COLO668 (cell line): ENCODE data around the gene OR10G8.
A peak's percentile ranks its signal among the peaks of the same experiment; 100 is the strongest.
"Not testable (repeated sequence)": the region's sequence is repeated elsewhere in the genome, so short reads cannot be mapped to it uniquely, and the experiment has no call there.

ENCODE experiments used
- DNase-seq: peaks from one replicate; lab custom pipeline; 2025; ENCODE audit not compliant: unreplicated experiment; lab: John Stamatoyannopoulos, UW

OR10G8 gene, protein sequence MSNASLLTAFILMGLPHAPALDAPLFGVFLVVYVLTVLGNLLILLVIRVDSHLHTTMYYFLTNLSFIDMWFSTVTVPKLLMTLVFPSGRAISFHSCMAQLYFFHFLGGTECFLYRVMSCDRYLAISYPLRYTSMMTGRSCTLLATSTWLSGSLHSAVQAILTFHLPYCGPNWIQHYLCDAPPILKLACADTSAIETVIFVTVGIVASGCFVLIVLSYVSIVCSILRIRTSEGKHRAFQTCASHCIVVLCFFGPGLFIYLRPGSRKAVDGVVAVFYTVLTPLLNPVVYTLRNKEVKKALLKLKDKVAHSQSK

DNA sequence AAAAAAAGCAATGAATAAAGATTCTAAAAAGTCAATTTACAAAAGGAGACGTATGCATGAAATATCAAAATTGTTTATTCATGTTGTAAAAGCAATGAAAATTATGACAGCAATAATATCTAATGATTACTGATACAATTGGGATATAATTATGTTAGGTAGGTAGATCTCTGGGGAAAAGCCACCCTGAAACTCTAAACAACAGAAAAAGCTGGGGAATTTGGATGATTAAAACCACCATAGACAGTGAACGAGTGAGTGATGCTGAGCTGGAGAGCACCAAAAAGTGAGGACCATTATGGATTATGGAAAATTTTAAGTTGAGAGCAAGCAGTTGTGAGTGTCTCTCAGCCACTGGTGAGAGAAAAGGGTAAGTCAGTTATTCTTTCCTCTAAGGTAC, at the start of gene OR10G8:
TSS of gene OR10G8 (plus strand) at position 301 of the 400 bp plus-strand sequence. CDS start 2,825 bp downstream, outside the sequence.
- DNase-seq: no peak

DNA sequence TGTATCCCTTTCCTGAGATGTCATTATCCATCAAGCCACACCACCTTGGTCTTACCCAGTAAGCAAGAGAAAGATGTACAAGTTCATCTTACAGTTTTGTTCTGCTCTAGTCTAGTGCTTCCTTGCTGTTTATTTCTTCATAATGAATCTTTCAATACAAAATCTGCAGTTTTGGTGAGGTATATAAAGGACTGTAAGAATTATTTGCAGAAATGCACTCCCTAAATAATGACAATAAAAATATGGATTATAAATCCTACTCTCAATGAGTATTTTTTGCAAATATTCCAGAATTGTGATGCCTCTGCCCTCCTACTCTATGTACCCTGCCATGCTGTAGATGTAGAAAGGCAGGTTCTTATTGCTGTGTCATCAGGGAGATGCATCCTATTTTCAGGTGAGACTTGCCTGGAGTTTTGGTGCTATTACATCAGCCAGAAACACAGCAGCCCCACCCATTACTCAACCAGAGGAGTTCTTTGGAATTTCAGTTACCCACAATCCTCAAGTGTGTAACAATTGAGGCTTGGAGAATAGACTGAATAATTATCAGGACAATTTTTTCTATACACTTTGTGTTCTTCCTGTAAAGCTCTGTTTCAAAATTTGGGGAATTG, 48.8 kb upstream of the OR10G8 start, which contains the start of gene OR10S1:
TSS of gene OR10S1 (minus strand) at position 51 of the 617 bp plus-strand sequence. CDS start 117 bp downstream, outside the sequence.
- no peak for DNase-seq

DNA sequence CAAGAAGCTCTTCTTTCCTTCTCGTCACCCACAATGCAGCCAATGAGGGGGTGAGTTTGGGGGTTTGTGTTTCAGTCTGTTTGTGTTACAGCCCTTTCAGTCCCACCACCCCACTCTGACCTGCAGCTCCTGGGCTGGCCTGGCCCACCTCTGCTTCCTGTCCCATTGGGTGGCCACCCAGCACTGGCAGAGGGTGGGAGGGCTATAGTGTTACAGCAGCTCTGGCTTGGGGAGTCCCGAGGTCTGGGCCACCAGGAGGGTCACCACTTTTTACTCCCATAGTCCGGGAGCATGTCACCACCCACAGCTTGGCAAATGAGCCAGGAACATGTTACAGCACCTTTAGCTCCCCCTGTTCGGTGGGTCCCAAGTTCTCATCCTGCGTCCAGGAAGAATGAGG, 47.3 kb upstream of the OR10G8 start:
- DNase-seq: no peak

DNA sequence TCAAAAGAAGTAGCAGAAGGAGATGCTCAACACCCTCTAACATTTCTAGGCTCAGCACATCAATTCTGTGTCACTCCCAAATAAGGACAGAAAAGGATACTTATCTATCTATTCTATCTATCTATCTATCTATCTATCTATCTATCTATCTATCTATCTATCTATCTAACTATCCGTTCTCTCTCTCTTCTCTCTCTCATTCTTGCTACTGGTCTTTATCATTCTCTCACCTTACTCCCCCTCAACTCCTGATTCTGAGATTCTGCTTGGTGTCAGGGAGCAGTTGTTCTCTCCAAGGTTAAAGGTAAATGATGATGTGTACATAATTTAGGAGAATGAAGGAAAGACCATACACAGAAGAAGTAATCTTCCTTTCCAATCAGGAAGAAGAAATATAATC, 31.5 kb upstream of the OR10G8 start, which contains the start of gene OR10G6:
TSS of gene OR10G6 (minus strand) at position 43 of the 400 bp plus-strand sequence. CDS start at position 43, 0 bp downstream.
- DNase-seq: no peak

DNA sequence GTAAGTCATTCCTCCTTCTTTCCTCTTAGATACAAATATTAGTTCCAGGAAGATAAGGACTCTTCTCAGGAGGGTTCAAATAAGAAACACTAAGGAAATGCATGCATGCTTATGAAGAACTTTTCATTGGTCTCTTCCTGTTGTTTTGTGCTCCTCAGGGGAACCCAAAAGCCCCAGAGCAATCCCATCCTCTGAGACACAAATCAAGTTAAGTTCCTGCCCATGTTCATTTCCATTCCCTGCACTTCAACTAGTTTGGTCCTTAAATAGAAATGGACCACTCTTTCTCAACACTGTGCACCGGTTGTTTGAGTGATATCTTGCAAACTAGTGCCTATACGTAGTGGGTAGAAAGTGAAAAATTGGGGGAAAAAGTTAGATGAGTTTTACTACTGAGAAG, 13.9 kb upstream of the OR10G8 start, which contains the start of gene OR10G4:
TSS of gene OR10G4 (plus strand) at position 301 of the 400 bp plus-strand sequence. CDS start 2,578 bp downstream, outside the sequence.
- DNase-seq: no peak

DNA sequence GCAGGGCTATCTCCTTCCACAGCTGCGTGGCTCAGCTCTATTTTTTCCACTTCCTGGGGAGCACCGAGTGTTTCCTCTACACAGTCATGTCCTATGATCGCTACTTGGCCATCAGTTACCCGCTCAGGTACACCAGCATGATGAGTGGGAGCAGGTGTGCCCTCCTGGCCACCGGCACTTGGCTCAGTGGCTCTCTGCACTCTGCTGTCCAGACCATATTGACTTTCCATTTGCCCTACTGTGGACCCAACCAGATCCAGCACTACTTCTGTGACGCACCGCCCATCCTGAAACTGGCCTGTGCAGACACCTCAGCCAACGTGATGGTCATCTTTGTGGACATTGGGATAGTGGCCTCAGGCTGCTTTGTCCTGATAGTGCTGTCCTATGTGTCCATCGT, 10.8 kb upstream of the OR10G8 start:
- DNase-seq: not testable (repeated sequence)

DNA sequence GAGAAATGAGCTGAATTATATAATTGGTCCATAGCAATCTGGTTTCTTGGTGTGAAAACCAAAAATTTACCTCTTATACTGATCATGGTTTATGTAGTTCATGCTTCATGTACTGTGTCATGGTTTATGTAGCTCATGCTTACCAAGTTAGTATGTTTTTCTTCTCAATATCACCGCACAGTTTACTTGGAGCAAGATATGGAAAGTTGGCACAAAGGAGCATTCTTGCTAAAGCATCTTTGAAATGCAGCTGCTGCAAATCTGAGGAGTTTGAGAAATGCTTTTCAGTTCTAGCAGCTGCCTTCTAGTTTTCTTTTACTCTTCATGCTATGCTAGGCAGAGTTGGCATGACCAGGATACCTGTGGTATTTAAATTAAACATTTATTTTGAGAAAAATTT, 10.1 kb downstream of the OR10G8 start:
- DNase-seq: no peak

DNA sequence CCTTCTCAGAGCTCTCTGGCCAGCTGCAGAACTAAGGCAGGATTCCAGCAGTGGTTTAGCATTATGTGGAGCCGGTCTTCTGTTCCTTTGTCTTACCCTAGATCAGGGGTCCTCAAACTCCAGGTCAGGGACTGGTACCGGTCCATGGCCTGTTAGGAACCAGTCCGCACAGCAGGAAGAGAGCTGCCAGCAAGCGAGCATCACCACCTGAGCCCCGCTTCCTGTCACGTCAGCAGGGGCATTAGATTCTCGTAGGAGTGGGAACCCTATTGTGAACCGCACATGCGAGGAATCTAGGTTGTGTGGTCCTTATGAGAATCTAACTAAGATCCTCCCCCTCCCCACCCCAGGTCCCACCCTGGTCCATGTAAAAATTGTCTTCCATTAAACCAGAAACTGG, 13.0 kb downstream of the OR10G8 start:
- no peak for DNase-seq

DNA sequence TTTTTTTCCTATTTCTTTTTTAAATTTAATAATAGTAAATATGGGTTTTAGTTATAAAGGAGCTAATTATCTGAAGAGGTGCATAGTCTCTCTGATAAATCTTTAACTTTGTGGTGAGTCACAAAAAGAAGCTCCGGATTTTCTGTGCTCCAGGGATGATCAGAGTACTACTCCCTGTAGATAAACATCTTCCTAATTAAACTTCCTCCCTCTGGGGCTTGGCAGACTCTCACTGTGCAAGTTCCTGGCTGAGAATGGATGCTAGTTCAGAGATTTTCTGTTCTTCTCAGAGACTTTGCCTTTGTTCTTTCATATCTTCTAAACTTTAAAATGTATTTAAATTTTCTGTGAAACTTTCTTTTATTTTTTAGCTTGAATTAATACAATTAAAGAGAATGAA, 14.7 kb downstream of the OR10G8 start, which contains the start of gene OR10G7:
TSS of gene OR10G7 (minus strand) at position 72 of the 400 bp plus-strand sequence. CDS start 2,324 bp downstream, outside the sequence.
- no peak for DNase-seq

DNA sequence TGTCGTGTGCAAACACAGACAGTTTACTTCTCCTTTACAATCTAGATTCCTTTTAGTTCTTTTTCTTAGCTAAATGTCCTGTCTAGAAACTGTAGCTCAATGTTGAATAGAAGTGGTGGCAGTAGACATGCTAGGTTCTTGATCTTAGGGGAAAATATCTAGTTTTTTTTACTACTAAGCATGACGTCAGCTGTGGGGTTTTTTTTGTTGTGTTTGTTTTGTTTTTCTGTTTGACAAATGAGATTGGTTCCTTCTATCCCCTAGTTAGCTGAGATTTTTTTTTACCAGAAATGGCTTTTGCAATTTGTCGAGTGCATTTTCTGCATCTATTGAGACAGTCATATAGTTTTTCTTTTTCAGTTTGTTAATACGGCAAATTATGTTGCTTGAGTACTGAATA, 16.8 kb downstream of the OR10G8 start:
- no peak for DNase-seq

DNA sequence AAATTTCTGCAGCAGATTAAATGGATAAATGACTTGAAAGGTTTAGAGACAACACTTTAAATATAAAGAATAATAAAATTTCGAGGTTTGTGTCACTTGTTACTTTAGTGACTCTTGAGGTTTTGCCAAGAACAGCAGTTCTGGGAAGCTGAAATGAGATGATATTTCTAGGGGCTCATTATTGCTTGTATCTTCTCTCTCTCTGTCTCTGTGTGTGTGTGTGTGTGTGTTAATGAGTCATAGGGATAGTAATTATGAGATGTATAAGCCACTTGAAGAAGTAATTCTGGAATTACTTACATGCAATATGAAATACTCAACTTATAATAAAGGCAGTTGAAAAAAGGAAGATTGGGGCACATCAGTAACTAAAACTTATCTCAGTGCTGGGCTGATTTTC, 24.1 kb downstream of the OR10G8 start:
- DNase-seq: no peak

DNA sequence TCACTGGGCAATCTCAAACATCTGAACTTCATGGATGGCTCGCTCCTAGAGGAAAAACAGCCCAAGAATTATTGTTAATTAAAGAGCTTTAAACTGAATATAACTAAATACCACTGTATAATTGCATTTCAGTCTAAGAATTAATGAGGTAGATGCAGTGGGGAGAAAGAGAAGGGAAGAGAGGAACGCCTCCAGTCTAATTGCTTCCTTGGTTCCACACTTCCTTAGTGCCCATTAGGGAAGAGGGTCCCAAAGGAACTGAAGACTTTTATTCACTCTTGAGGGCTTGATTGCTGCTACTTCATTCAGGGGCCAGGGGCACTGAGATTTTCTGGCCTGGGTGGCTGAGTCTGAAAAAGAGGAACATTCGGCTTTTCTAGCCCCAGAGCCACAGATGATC, 26.4 kb downstream of the OR10G8 start:
- no peak for DNase-seq

DNA sequence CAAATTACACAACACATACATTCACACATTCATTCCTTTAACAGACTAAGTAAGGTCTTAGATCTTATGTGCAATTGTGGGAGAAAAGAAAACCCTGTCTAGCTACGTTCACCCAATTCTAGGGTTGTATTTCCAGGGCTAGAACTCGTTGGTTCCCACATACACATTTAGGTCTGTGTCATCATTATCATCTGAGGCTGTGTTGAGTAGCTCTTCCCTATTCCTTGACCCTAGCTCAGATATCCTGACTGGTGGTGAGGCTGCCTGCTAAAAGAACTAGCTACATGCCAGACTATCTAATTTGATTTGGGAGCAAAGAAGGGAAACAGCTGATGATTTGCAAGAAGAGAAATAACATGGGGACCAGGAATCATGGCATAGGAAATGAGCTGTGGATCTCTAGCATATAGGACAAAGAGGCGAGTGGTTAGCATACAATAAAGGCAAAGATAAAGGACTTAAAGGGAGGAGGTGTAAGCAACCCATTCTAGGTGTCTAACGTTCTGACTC, 42.1 kb downstream of the OR10G8 start:
- DNase-seq: no peak

DNA sequence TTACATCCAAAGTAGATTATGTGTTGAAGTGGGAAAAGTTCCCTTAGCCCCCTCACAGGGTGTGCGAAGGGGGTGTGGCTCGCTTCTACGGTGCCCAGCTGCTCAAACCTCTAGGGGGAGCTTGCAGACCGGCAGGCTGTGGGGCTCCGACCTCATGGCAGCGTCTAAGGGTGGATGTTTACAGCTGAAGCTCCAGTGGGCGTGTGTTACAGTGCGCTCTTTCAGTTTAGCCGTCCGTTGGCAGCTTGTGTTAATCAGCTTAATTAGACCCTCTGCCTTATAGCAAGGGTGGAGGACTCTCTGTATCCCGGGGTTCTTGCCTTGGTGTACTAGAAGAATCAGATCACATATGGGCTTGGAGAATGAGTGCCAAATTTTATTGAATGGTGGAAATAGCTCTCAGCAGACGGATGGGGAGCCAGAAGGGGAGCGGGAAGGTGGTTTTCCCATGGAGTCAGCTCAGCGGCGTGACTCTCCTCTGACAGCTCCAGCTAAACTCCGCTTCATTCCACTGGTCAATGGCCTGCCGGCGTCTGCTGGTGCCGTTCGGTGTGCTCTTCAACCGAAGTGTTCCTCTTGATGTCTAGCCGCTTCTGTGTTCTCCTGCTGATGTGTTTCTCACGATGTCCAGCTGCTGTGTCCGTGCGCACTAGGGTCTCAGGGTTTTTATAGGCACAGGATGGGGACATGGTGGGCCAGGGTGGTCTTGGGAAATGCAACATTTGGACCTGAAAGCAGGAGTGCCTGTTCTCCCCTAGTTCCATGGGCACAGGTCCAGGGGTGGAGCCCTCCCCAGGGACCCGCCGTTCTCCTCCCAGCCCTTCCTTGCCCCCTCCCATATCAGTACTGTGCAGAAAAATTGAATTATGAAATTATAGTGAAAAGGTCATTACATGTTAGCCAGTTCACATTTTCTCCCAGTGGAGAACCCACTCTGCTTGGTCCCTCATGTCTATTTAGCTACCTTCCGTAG, 43.1 kb downstream of the OR10G8 start:
- DNase-seq: peak; percentile 29

DNA sequence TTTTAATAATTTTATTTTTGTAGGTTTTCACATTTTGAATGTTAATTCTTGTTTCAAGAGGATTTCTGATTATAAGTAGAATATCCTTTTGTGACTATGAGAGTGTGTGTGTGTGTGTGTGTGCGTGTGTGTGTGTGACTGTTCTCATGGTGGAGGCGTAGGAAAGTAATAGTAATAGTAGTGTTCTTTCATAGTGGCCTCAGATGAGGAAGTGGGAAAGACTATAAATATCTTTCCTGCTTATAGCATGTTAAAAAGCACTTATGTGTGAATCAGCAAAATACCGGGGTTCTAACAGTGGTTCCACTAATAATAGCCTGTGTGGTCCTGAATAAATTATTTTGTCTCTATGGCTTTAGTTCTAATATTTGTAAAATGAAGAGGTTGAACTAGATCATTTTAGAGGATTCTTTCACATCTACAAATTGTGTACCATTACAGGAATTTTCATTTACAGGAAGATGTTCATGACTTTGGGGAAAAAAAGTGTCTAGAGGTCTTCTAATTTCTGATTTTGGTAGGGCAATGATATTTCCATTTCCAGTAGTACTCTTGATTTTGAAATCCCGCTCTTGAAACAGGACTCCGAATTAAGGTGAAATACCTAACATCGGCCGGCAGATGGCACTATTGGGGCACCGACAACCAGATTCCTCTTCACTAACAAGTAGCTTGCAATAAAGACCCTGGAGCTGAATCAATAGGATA, 44.5 kb downstream of the OR10G8 start:
- peak; percentile 55 for DNase-seq

DNA sequence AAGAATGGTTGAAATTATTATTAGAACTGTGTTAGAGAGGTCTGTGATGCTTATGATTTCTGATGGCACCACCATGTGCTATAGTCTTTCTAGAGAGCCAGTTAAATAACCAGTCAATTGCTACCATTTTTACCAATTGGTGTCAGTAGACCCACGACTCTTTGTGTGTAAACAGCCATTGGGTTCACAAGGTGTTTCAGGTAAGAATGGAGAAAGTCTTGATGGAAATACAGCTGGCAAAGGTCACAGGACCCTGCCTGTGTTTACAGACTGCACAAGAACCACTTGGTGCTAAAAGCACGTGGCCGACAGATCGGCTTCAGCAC, 45.0 kb downstream of the OR10G8 start:
- DNase-seq: no peak

DNA sequence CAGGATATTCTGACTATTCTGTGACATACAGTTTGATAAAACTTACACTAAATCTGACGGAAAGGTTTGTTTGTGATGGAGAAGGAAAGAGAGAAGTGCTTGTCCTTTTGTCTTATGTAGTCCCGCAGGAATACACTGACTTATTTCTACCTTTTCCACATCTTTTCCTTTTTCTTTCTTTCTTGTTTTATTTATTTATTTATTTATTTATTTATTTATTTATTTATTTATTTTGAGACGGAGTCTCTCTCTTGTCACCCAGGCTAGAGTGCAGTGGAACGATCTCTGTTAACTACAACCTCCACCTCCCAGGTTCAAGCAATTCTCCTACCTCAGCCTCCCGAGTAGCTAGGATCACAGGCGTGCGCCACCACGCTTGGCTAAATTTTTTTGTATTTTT, 45.5 kb downstream of the OR10G8 start:
- no peak for DNase-seq

DNA sequence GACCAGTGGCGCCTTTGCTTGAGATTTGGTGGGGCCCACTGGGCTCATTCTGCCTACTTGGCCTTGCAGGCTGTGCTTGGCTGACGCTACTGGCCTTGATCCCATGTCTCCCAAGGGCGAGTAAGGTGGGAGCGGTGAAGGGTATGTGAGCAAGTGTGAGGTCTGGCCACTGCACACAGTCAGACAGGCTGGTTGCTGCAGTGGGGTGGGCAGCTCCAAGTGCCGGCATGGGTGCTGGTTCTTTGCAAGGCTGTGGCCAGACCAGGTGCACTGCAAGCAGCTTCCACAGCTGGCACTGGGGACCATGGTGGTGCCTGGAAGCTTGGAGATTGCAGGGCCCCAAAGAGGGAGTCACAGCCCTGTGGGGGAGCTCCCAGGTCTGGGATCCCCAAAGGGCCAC, 48.0 kb downstream of the OR10G8 start:
- no peak for DNase-seq

DNA sequence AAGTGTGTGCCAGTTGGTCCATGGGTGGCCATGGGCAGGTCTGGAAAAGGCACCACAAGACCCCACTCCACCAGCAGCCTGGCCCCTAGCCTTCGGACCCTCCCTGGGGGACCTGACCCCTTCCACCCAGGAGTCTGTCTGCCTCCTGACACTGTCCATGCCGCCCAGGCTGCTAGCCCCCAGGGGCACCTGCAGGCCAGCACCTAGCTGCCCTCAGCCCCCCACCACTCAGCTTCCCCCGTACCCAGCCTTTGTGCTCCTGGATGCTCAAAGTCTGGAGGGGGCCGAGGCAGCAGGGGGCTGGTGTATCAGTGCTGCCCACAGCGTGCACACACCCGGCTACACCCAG, 48.9 kb downstream of the OR10G8 start:
- DNase-seq: no peak

DNA sequence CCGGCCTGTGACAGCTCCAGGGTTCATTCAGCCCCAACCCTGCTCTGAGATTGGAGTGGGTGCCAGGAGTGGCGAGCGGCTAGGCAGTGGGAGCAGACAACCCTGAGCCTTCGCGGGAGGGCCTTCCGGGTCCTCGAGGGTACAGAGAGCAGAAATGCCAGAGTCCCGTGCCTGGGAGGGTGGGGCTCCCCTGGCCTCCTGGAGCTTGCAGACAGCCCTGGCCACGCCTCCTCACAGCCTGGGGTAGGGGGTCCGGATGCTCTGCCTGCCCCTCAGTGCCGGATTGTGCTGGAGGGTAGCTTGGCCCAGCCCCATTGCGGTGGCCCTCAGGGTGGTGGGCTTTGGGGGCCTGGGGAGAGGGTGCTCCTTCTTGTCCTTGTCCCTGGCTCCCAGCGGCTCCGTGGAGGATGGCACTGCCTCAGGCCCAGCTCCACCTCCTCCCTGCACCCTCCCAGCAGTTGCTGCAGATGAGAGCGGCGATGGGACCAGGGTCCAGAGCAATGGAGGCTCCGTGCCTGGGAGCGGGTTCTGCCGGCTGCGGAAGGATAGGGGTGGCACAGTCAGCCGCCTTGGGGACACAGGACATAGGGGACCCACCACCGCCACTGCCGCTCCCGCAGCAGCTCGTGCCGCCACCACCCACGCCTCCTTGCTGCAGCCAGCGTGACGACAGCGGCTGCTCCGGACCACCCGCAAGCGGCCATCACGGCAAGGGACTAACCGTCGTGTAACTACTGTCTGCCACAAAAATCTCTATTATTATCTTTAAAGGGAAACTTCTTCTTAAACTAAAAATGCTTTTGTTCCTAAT, 49.4 kb downstream of the OR10G8 start:
- DNase-seq: peak; percentile 21
